Breast epithelium (tissue), 3 donors: Measurements from ENCODE around the gene TNFRSF18.

ENCODE experiments used
- POLR2A ChIP-seq: fragments of 450-650 bp; IDR thresholded peaks from one replicate; pipeline ENCODE4 v1.6.1; 2016; ENCODE audit warnings: antibody characterized with exemption, mild to moderate bottlenecking, moderate library complexity
- POLR2AphosphoS5 ChIP-seq, 3 donors: sonication (generic); formaldehyde crosslinking; IDR thresholded peaks; one replicate each; pipeline ENCODE4 v1.6.1; 2017; ENCODE audit warnings: antibody characterized with exemption in 3 of 3

DNA sequence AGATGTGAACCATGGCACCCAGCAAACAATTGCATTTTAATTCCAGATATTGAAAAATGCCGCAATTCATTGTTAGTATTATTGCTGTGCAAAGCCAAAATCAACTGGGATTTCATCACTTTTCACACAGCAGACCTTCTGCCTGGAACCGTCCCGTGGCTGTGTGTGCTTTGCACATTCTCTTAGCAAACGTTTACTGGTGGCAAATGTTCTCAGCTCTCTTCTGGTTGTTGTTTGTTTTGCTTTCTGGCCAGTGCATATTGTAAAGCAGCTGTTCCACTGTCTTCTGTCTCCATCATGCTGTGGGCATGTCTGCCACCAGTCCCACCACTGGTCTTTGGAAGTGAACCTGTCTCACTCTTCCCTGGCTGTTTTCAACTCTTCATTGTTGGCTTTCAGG, 52.5 kb downstream of the TNFRSF18 start:
- no peak for TF ChIP-seq POLR2AphosphoS5 (IDR thresholded peaks at IDR 0.05)
- no peak for TF ChIP-seq POLR2A
